HG03097 (cell line): ENCODE measurements around the gene LXN.

Source experiments
- ATAC-seq: cut with Tn5 transposase; IDR thresholded peaks from one replicate; pipeline ENCODE4 v1.9.1; 2021; ENCODE audit not compliant: unreplicated experiment, low FRiP score

Gene LXN

GRCh38 chr3:158678687-158679086 lies 6.2 kb upstream of the LXN start:
- no peak for ATAC-seq

GRCh38 chr3:158671821-158672214 lies 630 bp downstream of the LXN start:
- peak; percentile 14 for ATAC-seq

GRCh38 chr3:158668506-158668905 lies 3.9 kb downstream of the LXN start:
- no peak for ATAC-seq

GRCh38 chr3:158666416-158666815 lies 6.0 kb downstream of the LXN start:
- no peak for ATAC-seq

- ATAC-seq: no peak
Measured at GRCh38 chr3:158663832-158664231, 8.6 kb downstream of the LXN start.

GRCh38 chr3:158663246-158663645 lies 9.2 kb downstream of the LXN start:
- no peak for ATAC-seq

GRCh38 chr3:158660711-158661110 lies 11.7 kb downstream of the LXN start:
- no peak for ATAC-seq

GRCh38 chr3:158659454-158660237 lies 12.8 kb downstream of the LXN start:
- ATAC-seq: peak; percentile 71

- ATAC-seq: no peak
Measured at GRCh38 chr3:158658889-158659288, 13.6 kb downstream of the LXN start.

GRCh38 chr3:158652463-158652862 lies 20.0 kb downstream of the LXN start:
- no peak for ATAC-seq

GRCh38 chr3:158651192-158651591 lies 21.3 kb downstream of the LXN start:
- ATAC-seq: no peak

- ATAC-seq: no peak
Measured at GRCh38 chr3:158649791-158650190, 22.7 kb downstream of the LXN start.

GRCh38 chr3:158644345-158644908 lies 28.0 kb downstream of the LXN start, which contains the start of gene GFM1:
Gene GFM1 (plus strand): TSS chr3:158644527. CDS start chr3:158644635, 108 bp downstream.
- peak; percentile 99 for ATAC-seq

GRCh38 chr3:158642474-158643210 lies 29.8 kb downstream of the LXN start:
- no peak for ATAC-seq

- no peak for ATAC-seq
Measured at GRCh38 chr3:158642005-158642404, 30.4 kb downstream of the LXN start.

- no peak for ATAC-seq
Measured at GRCh38 chr3:158640646-158641045, 31.8 kb downstream of the LXN start.

- no peak for ATAC-seq
Measured at GRCh38 chr3:158631981-158632380, 40.5 kb downstream of the LXN start.

GRCh38 chr3:158625881-158626280 lies 46.6 kb downstream of the LXN start:
- ATAC-seq: no peak

GRCh38 chr3:158617982-158618875 lies 54.2 kb downstream of the LXN start:
- no peak for ATAC-seq
